NCI-H510A treated with DMSO at 0.1 percent for 48 hours (cell line): ENCODE data around the gene POU6F2.

Experiments
- DNase-seq: peaks from one replicate; lab custom pipeline; 2025; lab: John Stamatoyannopoulos, UW

The POU6F2 gene

DNA sequence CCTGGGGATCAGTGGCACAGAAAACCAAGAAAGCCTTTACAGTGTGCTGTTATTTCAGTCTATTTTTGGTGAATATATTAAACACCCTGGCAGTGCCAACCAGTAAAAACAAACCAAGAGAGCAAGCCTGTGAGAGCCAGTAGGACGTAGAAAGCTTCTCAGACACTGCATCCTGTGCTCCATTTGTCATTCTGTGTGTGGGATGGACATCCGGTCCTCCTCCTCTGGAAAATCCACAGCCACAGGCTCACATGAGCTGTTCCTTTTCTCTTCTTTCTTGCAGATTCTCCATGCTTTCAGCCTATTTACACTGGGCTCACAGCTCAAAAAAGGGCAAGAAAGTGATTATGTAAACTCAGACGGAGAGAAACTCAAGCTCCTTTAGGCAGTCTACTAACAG lies 468.8 kb downstream of the POU6F2 start:
- no peak for DNase-seq

GRCh38 chr7:39451901-39452300 lies 474.2 kb downstream of the POU6F2 start:
- peak; percentile 57 for DNase-seq

DNA sequence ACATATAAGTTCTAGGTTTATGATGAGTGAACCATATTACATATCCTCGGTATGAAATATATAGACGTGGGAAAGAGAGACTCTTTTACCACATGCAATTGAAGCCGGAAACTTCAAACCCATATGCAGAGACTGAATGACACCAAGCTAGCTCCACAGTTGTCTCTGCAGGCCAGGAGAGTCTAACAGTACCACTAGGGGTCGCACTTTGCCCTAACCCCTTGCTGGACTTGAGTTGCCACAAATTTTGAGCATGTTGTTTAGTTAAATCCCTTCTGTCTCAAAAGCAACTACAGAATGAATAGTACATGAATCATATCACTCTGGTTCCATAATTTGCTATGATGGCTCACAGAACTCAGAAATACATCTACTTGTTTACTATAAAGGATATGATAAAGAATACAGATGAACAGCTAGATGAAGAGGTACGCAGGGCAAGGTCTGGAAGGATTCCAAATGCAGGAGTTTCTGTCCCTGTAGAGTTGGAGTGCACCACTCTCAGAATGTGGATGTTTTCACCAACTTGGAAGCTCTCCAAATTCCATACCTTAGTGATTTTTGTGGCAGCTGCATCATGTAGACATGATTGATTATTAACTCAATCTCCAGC lies 476.1 kb downstream of the POU6F2 start:
- peak; percentile 10 for DNase-seq

DNA sequence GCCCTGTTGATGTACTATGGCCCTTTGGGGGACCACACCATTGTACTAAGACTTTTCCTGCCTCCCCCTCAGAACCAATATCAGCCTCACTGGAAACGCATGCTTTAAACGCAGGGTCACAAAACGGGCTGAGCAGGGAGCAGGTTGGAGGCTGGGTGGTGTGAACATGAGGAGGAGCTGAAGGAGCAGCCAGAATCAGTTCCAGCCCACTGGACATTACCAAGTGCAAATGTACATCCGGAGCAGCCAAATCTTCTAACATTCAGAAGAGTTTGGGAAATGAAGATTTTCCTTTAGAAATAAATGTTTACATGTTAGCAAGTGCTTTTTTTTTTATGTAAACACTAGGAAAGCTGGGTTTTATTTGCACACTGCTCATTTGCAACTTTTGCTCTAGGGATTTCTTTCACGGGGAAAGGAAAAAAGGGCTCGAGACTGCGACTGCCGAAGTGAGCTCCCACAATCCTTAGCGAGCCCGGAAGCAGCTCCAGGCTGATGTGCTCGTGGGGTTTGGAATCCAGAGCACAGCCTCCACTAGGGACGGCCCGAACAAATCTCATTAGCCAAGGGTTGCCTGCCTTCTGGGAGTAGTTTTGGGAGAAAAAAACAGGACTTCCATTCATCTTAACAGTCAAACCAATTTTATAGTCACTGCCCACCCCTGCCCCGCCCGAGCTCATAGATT lies 480.5 kb downstream of the POU6F2 start:
- no peak for DNase-seq

DNA sequence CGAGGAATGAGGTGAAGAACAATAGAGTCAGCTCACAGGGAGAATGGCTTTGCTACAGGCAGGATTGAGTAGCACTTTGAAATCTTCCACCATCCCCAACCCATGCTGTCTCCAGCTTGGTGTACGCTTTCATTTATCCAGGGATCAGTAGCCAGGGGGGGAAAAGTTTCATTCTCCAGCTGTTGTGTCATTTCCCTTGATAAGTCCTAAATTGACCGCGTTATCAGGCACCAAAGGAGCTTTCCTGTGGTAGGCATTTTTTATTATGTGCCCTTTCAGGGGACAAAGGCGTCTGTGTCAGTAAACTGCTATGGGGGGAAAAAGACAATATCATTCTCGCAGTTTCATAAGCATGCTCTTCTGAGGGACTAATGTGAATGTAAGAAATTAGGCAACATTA lies 481.9 kb downstream of the POU6F2 start:
- no peak for DNase-seq

- no peak for DNase-seq
These were observed 482.8 kb downstream of the POU6F2 start for GRCh38 chr7:39460486-39460885.

- DNase-seq: no peak
These were observed 483.6 kb downstream of the POU6F2 start for GRCh38 chr7:39461263-39461820.

- no peak for DNase-seq
These were observed 485.5 kb downstream of the POU6F2 start for GRCh38 chr7:39463252-39463651.

GRCh38 chr7:39464350-39465054 lies 486.8 kb downstream of the POU6F2 start:
- no peak for DNase-seq

DNA sequence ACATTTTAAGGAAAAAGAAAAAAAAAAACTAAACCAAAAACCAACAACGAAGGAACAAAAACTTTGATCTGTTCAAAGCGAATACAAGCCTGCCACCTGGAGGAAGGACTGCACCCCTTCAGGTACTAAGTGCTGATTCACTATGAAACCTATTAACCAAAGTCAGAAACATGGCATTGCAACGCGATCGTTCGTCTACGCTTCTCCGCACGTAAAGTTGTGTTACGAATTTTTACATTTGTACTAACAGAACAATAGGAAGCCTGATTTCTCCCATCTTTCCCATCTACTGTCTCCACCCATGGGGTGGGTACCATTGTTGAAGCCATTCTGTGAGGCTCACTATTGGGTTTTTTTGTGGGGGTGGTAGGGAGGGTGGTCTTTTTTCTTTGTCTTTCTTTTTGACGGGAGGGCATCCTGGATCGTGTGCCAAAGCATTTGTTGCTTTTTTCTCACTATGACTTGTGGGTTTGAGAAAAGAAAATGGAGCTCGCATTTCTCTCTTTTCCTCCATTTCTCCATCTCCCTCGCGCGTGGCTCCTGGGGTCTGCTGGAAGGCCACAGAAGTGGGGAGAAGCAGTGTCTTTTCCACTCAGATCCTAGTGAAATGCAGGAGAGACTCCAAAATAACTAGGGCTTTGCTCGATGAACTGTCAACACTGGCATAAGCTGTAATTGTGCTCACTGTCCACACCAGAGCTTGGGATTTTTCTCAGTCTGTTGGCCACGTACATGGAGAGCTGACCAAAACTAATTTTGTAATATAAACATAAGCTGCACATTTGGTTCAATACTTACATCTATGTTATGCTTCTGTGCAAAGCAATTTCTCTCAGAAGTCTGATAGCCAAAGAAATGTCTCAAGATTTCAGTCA lies 487.6 kb downstream of the POU6F2 start:
- peak; percentile 45 for DNase-seq

- DNase-seq: no peak
These were observed 490.6 kb downstream of the POU6F2 start for GRCh38 chr7:39468261-39468660.

DNA sequence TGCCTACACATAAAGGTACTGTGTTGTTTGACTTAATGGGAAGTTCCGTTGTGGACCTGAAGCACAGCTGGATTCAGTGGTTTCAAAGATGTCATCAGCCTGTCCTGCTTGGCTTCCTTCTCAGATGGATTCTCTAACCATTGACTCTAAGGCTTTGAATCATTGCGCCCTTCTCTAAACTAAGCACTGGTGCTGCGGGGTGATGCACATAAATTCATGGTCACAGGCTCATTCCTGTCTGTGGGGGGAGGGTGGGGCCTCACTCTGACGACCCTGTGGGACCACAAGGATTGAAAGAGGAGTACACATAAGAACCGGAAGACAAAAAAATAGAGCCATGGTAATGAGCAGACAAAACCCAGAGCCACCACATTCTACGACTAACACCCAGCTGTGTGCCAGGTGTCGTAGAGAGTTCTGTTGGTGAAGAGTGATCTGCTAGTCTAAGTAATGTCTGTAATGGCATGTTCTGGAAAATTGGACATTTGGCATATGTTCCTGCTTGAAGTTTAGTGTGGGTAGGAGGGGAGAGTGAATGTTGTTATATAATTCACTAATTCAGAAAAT lies 491.2 kb downstream of the POU6F2 start:
- DNase-seq: no peak

GRCh38 chr7:39480901-39481300 lies 503.2 kb downstream of the POU6F2 start:
- DNase-seq: no peak

DNA sequence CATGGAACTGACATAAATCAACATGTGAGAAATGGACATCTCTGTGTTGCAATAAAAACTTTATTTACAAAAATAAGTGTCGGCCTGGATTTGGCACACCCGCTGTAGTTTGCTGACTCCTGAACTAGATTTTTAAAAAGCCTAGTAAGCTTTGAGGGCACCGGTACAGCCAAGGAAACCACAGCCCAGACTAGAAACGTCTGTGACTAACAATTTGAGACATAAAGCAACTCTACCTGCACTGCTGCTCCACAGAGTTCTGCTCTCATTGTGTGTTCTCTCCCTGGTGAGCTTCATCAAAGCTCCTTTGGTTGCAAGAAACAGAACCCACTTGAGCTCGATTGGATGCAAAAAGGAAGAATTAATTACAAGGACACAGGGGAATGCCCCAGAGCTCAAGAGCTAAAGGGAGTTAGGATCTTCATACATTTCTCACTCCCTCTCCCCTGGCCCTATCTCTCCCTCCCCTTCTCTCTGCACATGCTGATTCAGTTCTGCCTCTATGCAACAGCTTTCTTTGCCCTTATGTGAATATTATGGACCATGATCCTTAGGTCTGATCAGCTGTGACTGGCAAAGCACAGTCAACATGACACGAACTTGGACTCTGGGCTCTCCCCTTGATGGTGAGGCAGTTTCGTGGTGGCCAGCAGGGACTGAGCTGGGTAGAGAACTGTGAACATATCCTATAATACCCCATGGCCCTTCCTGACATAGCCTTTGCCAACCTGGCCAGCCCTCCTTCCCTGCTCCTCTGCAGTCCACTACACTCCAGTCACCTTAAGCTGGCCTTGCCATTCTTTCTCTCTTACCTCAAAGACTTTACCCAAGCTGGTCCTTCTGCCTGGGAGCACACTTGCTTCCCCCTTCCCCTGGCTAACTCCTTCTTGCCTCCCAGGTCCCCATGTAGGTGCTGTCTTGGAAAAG lies 511.0 kb downstream of the POU6F2 start:
- no peak for DNase-seq

- DNase-seq: no peak
These were observed 512.6 kb downstream of the POU6F2 start for GRCh38 chr7:39490296-39490695.

- no peak for DNase-seq
These were observed 516.2 kb downstream of the POU6F2 start for GRCh38 chr7:39493934-39494333.

DNA sequence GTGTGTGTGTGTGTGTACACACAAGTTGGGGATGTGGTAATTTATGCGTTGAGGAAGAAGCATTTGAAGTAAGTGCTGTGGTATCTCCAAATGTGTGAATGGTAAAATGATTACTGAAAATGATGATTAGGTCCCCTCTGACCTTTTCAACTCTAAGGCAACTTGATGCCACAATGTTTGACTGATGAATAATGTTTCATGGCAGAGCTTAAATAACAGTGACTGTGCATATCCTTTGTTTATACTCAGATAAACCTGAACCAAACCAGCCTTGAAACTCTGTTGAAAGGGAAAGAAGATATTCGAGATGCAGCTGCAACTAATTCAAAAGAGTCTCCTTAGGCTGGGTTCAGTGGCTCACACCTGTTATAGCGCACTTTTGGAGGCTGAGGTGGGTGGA lies 523.6 kb downstream of the POU6F2 start:
- DNase-seq: no peak

DNA sequence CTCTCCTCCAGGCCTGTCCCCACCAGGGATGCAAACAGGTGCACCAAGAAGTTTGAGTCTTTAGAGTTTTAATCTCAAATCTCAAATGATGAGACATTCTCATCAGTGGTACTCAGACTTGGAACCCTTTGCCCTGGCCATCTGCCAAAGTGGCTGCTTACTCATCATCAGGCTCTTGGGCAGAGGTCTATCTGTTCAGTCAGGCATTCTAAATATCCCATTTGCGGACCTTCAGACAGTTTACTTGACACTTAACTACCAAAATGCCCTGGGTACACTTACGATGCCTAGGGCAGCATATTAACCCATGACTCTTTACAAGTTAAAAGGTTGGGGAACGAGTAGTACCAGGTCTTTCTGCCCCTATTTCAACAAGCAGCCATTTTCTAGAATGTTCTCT lies 527.3 kb downstream of the POU6F2 start:
- DNase-seq: no peak

DNA sequence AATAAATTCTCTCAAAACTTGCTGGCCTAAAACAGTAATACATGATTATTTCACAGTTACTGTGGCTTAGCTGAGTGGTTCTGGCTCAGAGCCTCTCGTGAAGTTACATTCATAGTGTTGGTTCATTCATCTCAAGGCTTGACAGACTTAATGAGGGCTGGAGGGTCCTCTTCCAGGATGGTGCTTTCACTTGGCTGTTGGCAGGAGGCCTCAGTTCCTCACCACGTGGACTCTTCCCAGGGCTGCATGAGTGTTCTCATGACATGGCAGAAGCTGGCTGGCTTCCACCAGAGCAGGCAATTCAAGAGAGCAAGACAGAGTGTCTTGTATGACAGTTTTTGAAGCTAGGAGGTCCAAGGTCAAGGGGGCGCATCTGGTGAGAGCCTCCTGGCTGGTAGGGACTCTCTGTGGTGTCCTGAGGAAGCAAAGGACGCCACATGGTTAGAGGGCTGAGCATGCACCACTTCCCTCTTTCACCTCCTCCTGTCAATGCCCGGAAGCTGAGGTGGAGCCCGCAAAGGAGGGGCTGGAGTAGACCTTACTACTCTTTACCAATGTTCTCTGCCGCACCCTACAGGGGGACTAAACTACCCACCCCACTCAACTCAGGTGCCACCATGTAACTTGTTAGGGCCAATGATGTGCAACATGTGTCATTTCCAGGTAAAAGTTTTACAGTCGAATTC lies 530.3 kb downstream of the POU6F2 start:
- DNase-seq: no peak

DNA sequence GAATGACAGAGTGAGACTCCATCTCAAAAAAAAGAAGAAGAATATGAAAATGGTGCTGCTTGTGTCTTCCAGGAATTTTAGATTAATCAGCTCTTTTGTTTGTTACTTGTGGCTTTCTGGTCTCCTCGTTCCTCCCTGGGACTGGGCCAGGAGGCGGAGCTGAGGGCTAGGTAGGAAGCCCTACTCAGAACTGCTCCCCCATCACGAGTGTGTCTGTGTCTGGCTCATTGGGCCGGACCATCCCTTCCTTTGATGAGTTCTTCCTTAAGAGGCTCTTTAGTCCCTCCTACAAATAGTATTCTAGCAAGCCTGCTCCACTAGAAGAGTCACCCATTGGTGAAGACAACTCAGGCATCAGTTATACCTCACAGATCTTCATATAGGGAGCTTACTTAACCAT lies 531.7 kb downstream of the POU6F2 start:
- DNase-seq: no peak
